ENCODE results near the gene WHAMM.

Gene WHAMM

GRCh38 chr15:82870727-82871320 lies 61.4 kb downstream of the WHAMM start:
- no peaks in the 10 kb centered on the region for H3K4me1 ChIP-seq
- no peak overlapping the region for H3K4me3 ChIP-seq (ENCODE audit: low read depth, low read length)
- TF ChIP-seq CTCF (IDR thresholded peaks at IDR 0.05), result no peak
- no peaks in the 10 kb centered on the region for H3K36me3 ChIP-seq (ENCODE audit: control insufficient read depth, insufficient read depth, low read length)
- H3K4me2 ChIP-seq (ENCODE audit: low read length), result no peak overlapping the region
- H3K79me2 ChIP-seq, result no peaks in the 10 kb centered on the region
- no peak overlapping the region for H2AFZ ChIP-seq
- H3K9ac ChIP-seq, result no peak overlapping the region
- no peaks in the 10 kb centered on the region for H3K27me3 ChIP-seq (ENCODE audit: control insufficient read depth, insufficient read depth, low read length)
- H3K9me3 ChIP-seq (ENCODE audit: control insufficient read depth, low read length), result no peaks in the 10 kb centered on the region
- no peak overlapping the region for H3K27ac ChIP-seq

DNA sequence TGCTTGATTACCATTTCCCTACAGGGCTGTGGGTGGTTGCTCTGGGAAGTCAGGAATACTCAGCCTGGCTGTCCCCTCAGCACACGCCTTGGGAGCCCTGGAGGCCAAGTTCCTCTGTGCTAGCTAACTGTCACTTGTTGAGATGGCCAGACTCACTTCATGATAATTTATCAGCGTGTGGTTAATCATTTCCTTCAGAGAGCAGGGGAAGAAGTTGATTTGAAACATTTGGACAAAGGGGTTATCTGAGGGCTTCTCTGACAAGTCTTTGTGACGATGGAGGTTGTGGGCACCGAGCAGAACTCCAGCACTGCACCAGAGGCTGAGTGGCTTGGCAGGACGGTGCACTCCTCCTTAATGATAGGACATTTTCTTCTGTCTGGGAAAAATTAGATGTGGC lies 61.9 kb downstream of the WHAMM start:
- Histone ChIP-seq H3K27me3 (ENCODE audit: control insufficient read depth, insufficient read depth, low read length) (no peaks in the 10 kb centered on the region), H3K9me3 (ENCODE audit: control insufficient read depth, low read length) (no peaks in the 10 kb centered on the region), H3K4me3 (ENCODE audit: low read depth, low read length) (no peak overlapping the region), H3K27ac (no peak overlapping the region), H3K9ac (no peak overlapping the region), H3K79me2 (no peaks in the 10 kb centered on the region), H3K4me1 (no peaks in the 10 kb centered on the region), H3K36me3 (ENCODE audit: control insufficient read depth, insufficient read depth, low read length) (no peaks in the 10 kb centered on the region), H2AFZ (no peak overlapping the region), H3K4me2 (ENCODE audit: low read length) (no peak overlapping the region)
- no peak for TF ChIP-seq CTCF (IDR thresholded peaks at IDR 0.05)

DNA sequence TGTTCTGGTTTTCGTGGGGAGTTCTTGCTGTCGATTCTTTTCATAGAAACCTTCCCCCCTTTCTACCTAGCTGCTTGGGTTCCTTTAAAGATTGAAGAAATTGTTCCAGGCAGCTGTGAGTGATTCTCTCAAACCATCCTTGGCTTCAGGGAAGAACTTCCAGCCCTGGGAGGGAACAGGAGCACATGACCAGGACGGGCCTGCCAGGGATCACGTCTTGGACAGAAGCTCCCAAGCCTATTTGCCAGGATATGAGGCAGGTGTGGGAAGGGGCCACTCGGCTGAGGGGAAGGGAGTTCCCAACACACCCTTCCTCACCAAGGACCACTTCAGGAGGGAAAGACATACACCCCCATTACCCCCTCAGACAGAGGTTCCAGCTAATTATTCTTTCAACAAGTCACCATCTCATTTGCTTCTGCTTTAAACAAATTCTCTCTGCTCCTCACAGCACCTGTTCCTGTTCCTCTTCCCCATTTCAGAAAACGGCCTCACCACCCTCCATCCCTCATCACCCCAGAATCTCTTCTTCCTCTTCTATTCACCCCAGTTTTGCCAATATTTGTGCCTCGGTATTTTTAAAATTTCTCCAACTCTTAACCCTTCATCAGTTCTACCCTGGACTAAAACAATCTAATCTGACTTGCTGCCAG lies 62.5 kb downstream of the WHAMM start:
- Histone ChIP-seq H3K27ac (no peak overlapping the region), H3K4me1 (no peaks in the 10 kb centered on the region), H3K79me2 (no peaks in the 10 kb centered on the region), H3K4me2 (ENCODE audit: low read length) (no peak overlapping the region), H3K4me3 (ENCODE audit: low read depth, low read length) (no peak overlapping the region), H3K9ac (no peak overlapping the region), H3K9me3 (ENCODE audit: control insufficient read depth, low read length) (no peaks in the 10 kb centered on the region), H3K27me3 (ENCODE audit: control insufficient read depth, insufficient read depth, low read length) (no peaks in the 10 kb centered on the region), H2AFZ (no peak overlapping the region), H3K36me3 (ENCODE audit: control insufficient read depth, insufficient read depth, low read length) (no peaks in the 10 kb centered on the region)
- no peak for TF ChIP-seq CTCF (IDR thresholded peaks at IDR 0.05)

GRCh38 chr15:82873000-82873680 lies 63.7 kb downstream of the WHAMM start:
- no peaks in the 10 kb centered on the region for H3K27me3 ChIP-seq (ENCODE audit: control insufficient read depth, insufficient read depth, low read length)
- H3K9ac ChIP-seq, result no peak overlapping the region
- no peaks in the 10 kb centered on the region for H3K79me2 ChIP-seq
- H3K36me3 ChIP-seq (ENCODE audit: control insufficient read depth, insufficient read depth, low read length), result no peaks in the 10 kb centered on the region
- no peak overlapping the region for H3K4me2 ChIP-seq (ENCODE audit: low read length)
- no peak overlapping the region for H2AFZ ChIP-seq
- no peak overlapping the region for H3K27ac ChIP-seq
- no peaks in the 10 kb centered on the region for H3K9me3 ChIP-seq (ENCODE audit: control insufficient read depth, low read length)
- TF ChIP-seq CTCF (IDR thresholded peaks at IDR 0.05), result no peak
- no peak overlapping the region for H3K4me3 ChIP-seq (ENCODE audit: low read depth, low read length)
- no peaks in the 10 kb centered on the region for H3K4me1 ChIP-seq
